ENCODE data around the gene TUT7.
"Not testable (repeated sequence)": the region's sequence is repeated elsewhere in the genome, so short reads cannot be mapped to it uniquely, and the experiment has no call there.

- TF ChIP-seq POLR2A, CTCF, EP300 (IDR thresholded peaks at IDR 0.05): not testable (repeated sequence)
Observed at GRCh38 chr9:86290341-86290740, 63.9 kb downstream of the TUT7 start.
